Mucosa of descending colon (tissue), 3 donors: ENCODE data around the gene CCDC201. TPM values are rescaled to one million over a fixed set of nuclear protein-coding genes. Genes with fewer than 3 reads are reported as not detected.

Experiments
- ATAC-seq: fragments of 200-7000 bp; cut with Tn5 transposase; one replicate; pipeline ENCODE4 v1.9.1; 2020; ENCODE audit warnings: mild to moderate bottlenecking, moderate library complexity
- DNase-seq, 3 donors: peaks; one replicate each; pipeline ENCODE4 v3.0.0-alpha.2; 2020
- H3K36me3 ChIP-seq: fragments of 200-600 bp; one replicate; pipeline ENCODE4 v1.8.0; 2021; ENCODE audit warnings: low read depth, mild to moderate bottlenecking
- H3K4me1 ChIP-seq: fragments of 200-600 bp; one replicate; pipeline ENCODE4 v1.8.0; 2021; ENCODE audit warnings: low read depth, mild to moderate bottlenecking
- H3K4me3 ChIP-seq: fragments of 200-600 bp; one replicate; pipeline ENCODE4 v1.8.0; 2021; ENCODE audit warnings: mild to moderate bottlenecking
- H3K9me3 ChIP-seq: fragments of 200-600 bp; one replicate; pipeline ENCODE4 v1.8.0; 2021; ENCODE audit warnings: mild to moderate bottlenecking
- CTCF ChIP-seq: fragments of 200-600 bp; IDR thresholded peaks from one replicate; pipeline ENCODE4 v1.8.0; 2022; ENCODE audit warnings: antibody characterized with exemption, mild to moderate bottlenecking
- intact Hi-C, 2 donors: fragments of 100-400 bp; cut with DNase I in 1 of 2; cut with micrococcal nuclease in 1 of 2; formaldehyde crosslinking; loops; one replicate each; pipeline versions ENCODE4 v1.11.0 to v1.11.1; 2022; cut with DNase I, micrococcal nuclease
- total RNA-seq, 3 donors: library from RNA; stranded (reverse); fragmentation: NEBNext Ultra II Directional in 2 of 3; extraction: Animal tissue kit (Norgen Biotek cat#: 25700) in 2 of 3; gene quantifications; one replicate each; pipeline versions ENCODE4 v1.2.1 to v1.2.4, GENCODE V29; 2021 to 2023
- donor health status: DM: no; HTN: no; CAD: no; lungs with moderate emphysema.
- donor health status: DM: no; HTN: no; CAD: no.
- donor health status: DM: no; HTN: yes; CAD: no.

The CCDC201 gene
- total RNA-seq, 3 donors from 2014 or later = not detected

- intact Hi-C loops = loop anchor here (5.0 to 10.0 kb wide), 3 partner anchors 1172 to 1267 kb away; no protein-coding TSS in a partner anchor
- DNase-seq = no peak
- no peak for ATAC-seq
- no peaks in the 10 kb centered on the region for H3K36me3 ChIP-seq
- no peaks in the 10 kb centered on the region for H3K9me3 ChIP-seq
- no peaks in the 10 kb centered on the region for H3K4me1 ChIP-seq
- TF ChIP-seq CTCF = no peak
- no peak overlapping the region for H3K4me3 ChIP-seq
Observed at GRCh38 chr7:45914911-45915310, 42.0 kb upstream of the CCDC201 start.

GRCh38 chr7:45912972-45913371 is 40.1 kb upstream of the CCDC201 start:
- intact Hi-C loops = loop anchor here in 1 of 2 donors (10.0 kb wide), 1 partner anchor 1262 kb away; no protein-coding TSS in a partner anchor

GRCh38 chr7:45911311-45911710 is 38.4 kb upstream of the CCDC201 start:
- no peak for ATAC-seq
- intact Hi-C loops = loop anchor here in 1 of 2 donors (10.0 kb wide), 1 partner anchor 1263 kb away; no protein-coding TSS in a partner anchor
- no peak overlapping the region for H3K4me3 ChIP-seq

More at GRCh38 chr7:45912972-45913371, 40.1 kb upstream of the CCDC201 start:
- no peak for TF ChIP-seq CTCF
- no peaks in the 10 kb centered on the region for H3K4me1 ChIP-seq
- H3K36me3 ChIP-seq = no peaks in the 10 kb centered on the region
- DNase-seq (no peak), ATAC-seq (no peak)
- no peaks in the 10 kb centered on the region for H3K9me3 ChIP-seq
- H3K4me3 ChIP-seq = no peak overlapping the region

GRCh38 chr7:45910855-45911254 is 38.0 kb upstream of the CCDC201 start:
- no peak for TF ChIP-seq CTCF
- DNase-seq (no peak), ATAC-seq (no peak)
- H3K36me3 ChIP-seq = no peaks in the 10 kb centered on the region
- H3K9me3 ChIP-seq = no peaks in the 10 kb centered on the region
- no peaks in the 10 kb centered on the region for H3K4me1 ChIP-seq
- intact Hi-C loops = loop anchor here in 1 of 2 donors (10.0 kb wide), 1 partner anchor 1264 kb away; no protein-coding TSS in a partner anchor
- H3K4me3 ChIP-seq = no peak overlapping the region

More at GRCh38 chr7:45911311-45911710, 38.4 kb upstream of the CCDC201 start:
- H3K9me3 ChIP-seq = no peaks in the 10 kb centered on the region
- no peak for DNase-seq
- no peaks in the 10 kb centered on the region for H3K36me3 ChIP-seq
- no peaks in the 10 kb centered on the region for H3K4me1 ChIP-seq
- TF ChIP-seq CTCF = no peak

GRCh38 chr7:45909561-45909960 is 36.7 kb upstream of the CCDC201 start:
- TF ChIP-seq CTCF = no peak
- H3K9me3 ChIP-seq = no peaks in the 10 kb centered on the region
- ATAC-seq = no peak

GRCh38 chr7:45902820-45903219 is 29.9 kb upstream of the CCDC201 start:
- Histone ChIP-seq H3K4me1 (no peaks in the 10 kb centered on the region), H3K4me3 (no peak overlapping the region), H3K36me3 (no peaks in the 10 kb centered on the region), H3K9me3 (no peaks in the 10 kb centered on the region)
- DNase-seq (no peak), ATAC-seq (no peak)
- intact Hi-C loops = no loop called here
- no peak for TF ChIP-seq CTCF

More at GRCh38 chr7:45909561-45909960, 36.7 kb upstream of the CCDC201 start:
- Histone ChIP-seq H3K4me1 (no peaks in the 10 kb centered on the region), H3K4me3 (no peak overlapping the region), H3K36me3 (no peaks in the 10 kb centered on the region)
- intact Hi-C loops = no loop called here
- DNase-seq = no peak
